NCI-H2196 treated with DMSO at 0.1 percent for 48 hours (cell line): Measurements from ENCODE around the gene PPP1R14C.

Experiments
- DNase-seq: peaks from one replicate; lab custom pipeline; 2025; ENCODE audit not compliant: unreplicated experiment; lab: John Stamatoyannopoulos, UW

Gene PPP1R14C, protein sequence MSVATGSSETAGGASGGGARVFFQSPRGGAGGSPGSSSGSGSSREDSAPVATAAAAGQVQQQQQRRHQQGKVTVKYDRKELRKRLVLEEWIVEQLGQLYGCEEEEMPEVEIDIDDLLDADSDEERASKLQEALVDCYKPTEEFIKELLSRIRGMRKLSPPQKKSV

DNA sequence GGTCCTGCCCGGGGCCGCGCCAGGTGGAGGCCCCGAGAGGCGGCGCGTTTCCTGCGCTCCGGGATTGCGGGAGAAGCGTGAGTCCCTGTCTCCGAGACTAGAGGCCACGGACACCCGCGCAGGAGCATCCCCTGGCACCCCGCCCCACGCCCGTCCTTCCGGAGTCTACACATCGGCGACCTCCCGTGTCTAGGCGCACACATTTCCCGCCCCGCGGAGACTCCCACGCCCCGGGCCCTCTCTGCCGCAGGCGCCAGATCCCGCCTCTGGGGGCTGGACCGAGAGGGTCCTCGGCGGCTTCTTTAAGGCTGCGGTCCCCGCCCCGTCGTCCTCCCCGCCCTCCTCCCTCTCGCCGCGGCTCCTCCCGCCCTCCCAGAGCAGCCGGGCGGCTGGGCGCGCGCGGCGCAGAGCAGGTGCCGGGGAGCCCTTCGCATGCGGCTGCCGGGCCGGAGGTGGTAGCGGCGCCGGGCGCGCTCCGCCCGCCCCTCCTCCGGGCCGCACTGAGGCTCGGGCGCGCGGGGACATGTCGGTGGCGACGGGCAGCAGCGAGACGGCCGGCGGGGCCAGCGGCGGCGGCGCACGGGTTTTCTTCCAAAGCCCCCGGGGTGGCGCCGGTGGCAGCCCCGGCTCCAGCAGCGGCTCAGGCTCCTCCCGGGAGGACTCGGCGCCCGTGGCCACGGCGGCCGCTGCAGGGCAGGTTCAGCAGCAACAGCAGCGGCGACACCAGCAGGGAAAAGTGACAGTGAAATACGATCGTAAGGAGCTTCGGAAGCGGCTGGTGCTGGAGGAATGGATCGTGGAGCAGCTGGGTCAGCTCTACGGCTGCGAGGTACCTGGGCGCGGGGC, at the start of gene PPP1R14C:
TSS of gene PPP1R14C (plus strand) at position 375 of the 846 bp plus-strand sequence. CDS start at position 524, 149 bp downstream.
- DNase-seq, result no peak

DNA sequence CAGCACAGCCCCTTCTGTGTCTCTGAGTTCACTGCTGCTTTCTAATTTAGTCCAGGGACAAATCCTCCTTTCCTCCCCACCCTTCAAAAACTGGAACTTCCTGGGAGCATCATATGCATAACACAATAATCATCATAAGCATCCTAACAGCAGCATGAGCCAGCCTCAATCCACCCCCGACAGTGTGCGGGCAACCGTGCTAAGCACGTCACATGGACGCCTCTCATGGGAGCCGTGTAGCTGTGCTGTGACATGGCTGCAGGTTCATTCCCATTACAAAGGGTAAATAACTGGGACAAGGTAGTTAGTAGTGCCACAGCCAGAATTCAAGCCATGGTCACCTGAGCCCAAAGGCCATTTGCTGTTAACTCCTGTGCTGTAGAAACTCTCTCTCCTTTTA, 49.4 kb upstream of the PPP1R14C start:
- DNase-seq, result no peak

DNA sequence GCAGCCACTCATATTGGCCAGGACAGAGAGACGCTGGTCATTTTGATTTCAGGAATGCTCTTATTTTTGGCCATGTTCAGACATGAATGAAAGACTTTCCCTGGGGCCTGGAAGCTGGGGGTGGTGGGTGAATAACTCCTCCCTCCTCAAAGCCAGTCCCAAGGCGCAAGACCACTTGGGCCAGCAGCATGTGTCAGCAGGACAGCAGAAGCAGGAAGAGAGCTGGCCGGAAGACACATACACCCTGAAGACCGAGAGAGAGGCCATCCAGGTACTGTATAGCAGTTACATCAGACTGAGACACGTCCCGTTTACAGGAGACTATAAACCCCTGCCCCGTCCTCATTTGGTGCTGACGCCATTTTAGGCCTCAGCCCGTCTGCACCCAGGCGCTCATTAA, 44.7 kb upstream of the PPP1R14C start:
- DNase-seq, result no peak

DNA sequence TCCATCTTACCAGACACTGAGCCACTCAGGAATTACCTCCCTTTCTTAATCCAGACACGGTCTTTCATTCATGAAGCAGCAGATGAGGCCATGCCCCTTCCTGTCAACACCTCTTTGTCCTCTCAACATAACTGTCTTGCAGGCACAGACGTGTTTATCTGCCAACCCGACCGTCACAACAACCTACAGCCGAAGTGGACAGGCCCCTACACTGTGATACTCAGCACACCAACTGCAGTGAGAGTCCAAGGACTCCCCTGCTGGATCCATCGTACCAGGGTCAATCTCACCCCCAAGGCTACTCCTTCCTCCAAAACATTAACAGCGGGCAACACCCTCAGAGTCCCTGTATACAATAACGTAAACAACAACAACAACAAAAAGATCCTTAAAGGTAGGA, 43.3 kb upstream of the PPP1R14C start:
- DNase-seq, result no peak

DNA sequence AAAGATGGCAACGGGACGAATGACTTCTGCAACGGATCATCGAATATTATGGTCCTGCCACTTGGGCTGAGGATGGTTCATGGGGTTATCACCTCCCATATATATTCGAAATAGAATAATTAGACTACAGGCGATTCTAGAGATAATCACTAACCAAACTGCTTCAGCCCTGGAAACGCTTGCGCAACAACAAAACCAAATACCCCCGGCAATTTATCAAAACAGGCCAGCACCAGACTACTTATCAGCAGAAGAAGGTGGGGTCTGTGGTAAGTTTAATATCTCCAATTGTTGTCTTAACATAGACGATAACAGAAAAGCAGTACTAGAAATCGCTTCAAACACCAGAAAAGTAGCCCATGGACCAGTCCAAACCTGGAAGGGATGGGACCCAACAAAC, 42.9 kb upstream of the PPP1R14C start:
- no peak for DNase-seq

DNA sequence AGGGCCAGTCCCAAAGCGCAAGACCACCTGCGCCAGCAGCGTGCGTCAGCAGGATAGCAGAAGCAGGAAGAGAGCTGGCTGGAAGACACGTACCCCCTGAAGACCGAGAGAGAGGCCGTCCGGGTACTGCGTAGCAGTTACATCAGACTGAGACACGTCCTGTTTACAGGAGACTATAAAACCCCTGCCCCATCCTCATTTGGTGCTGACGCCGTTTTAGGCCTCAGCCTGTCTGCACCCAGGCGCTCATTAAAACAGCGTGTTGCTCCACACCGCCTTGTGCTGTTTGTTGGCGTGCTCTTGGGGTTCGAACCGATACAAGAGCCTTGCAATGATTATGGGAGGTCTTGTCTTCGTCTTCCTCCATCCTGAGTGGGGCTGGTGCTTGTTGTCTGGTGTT, 42.1 kb upstream of the PPP1R14C start:
- DNase-seq, result no peak

DNA sequence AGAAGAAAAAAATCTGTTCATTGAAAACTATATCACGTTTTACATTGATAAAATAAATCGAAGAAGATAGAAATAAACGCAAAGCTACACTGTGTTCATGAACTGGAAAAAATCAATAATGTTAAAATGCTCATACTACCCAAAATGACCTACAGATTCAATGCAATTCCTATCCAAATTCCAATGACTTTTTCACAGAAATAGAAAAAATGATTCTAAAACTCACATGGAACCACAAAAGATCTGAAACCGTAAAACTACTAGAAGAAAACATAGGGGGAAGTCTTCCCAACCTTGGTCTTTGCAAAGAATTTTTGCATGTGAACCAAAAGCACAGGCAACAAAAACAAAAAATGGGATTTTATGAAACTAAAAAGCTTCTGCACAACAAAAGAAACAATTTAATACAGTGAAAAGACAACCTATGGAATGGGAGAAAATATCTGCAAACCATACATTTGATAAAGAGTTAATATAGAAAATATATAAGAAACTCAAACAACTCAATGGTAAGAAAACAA, 40.0 kb upstream of the PPP1R14C start:
- DNase-seq, result no peak

DNA sequence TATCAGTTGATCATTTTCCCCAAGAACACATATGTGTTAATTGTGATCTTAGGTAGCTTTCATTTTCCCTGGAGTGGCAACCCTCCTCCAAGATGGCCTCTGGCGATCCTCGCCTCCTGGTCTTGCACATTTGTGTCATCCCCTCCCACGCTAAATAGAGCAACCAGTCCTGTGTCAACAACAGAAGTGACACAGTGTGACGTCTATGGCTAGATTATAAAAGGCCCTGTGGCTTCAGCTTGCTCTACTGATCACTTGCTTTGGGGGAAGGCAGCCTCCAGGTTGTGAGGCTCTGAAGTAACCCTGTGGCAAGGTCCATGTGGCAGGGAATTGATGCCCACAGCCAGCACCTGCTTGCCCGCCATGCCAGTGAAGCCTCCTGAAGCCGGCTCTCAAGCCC, 30.6 kb upstream of the PPP1R14C start:
- no peak for DNase-seq

DNA sequence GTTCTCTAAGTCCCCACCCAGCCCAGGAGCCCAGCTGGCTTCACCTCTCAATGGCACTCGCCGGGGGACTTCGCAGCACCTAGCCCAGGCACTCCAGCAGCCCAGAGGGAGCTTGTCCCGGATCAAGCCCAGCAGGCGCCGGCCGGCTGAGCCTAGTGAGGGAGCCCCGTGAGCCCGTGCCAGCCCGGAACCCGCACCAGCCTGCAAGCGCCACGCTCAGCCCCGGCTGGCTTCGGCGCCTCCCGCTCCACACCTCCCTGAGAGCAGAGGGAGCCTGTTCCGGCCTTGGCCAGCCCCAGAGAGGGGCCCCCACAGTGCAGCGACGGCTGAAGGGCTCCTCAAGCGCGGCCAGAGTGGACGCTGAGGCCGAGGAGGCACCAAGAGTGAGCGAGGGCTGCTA, 27.1 kb upstream of the PPP1R14C start:
- DNase-seq, result no peak

DNA sequence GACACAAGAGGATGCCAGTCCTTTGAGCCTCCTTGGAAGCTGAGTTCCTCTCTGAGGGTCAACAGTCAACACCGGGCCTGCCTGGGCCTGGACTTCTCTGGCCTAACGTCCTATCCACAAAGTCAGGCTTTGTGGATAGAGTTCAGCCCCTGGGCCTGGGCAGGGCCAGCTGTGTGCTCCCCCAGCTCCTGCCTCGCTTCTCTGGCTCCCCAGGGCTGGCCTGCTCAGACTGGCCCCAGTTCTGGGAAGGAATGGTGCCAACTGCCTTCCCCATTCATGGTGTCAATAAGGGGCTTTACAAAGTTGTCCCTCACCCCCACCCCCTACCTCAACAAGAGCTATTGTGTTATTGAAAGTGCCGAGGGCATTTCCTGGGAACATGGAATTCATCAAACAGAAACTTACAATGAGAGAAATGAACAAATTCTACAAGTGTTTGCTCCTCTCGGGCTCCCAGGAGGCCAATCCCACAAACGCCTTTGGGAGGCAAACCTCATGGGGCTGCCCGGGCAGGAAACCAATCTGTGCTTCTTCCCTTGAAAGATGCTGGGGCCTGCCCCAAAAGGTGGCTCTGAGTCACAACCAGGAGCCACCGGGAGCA, 26.5 kb upstream of the PPP1R14C start:
- no peak for DNase-seq

DNA sequence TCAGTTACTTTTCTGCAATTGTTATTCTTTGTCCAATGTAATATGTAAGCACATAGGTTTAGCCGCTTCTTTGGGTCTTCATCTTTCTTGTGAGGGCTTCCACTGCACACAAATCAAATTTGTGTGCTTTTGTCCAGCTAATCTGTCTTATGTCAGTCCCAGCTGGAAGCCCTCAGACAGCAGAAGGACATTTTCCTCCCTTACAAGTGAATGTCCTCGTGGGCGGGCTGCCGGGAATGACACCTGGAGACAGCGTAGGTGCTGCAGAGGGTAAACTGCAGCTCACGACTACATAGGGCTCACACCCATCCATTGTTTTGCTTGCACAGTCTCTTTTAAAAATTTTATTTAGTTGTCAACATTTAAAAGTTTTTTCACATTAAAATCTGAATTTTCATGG, 24.6 kb upstream of the PPP1R14C start:
- DNase-seq, result no peak

DNA sequence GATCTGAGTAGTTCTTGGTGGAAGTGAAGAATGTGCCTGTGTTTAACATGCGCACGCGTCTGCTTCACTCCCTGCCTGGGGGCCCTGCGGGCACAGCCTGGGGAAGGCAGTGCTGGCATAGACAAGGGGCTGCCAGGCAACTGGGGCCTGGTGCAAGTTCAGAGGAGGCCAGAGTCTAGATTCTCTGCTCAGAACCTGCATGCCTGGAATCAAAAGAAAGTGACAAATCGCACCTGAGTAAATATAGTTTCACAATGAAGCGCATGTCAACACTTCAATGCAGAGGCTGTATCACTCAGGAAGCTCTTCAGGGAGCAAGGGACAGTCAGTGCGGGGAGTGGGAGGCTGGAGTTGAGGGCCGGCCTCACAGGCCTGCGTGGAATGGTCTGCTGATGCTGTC, 24.2 kb upstream of the PPP1R14C start:
- DNase-seq, result no peak

DNA sequence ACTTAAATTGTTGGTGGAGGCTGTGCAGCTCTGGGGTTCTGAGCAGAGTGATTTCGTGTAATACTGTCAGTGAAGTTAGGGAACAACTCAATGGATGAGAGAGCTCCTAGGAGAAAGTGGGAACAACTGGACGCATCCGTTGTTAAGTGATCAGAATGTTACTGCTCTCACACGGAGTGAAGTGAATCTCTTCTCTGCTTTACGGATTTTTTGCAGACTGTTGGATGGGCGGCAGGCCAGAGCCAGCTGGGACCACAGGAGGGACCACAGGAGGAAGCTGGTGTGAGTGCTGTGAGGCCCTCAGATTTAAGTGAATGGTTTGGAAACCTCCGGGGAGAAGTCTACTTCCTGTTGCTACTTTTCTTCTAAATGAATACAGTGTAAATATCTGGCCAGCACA, 23.7 kb upstream of the PPP1R14C start:
- DNase-seq, result no peak

DNA sequence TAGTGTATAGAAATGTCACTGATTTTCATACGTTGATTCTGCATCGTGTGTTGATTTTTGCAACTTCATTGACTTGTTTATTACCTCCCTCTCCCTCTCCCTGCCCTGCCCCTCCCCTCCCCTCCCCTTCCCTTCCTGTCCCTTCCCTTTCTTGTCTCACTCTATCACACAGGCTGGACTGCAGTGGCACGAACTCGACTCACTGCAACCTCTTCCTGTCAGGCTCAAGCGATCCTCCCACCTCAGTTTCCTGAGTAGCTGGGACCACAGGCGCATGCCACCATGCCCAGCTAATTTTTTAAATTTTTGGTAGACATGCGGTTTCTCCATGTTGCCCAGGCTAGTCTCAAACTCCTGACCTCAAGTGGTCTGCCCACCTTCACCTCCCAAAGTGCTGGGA, 19.2 kb upstream of the PPP1R14C start:
- no peak for DNase-seq

DNA sequence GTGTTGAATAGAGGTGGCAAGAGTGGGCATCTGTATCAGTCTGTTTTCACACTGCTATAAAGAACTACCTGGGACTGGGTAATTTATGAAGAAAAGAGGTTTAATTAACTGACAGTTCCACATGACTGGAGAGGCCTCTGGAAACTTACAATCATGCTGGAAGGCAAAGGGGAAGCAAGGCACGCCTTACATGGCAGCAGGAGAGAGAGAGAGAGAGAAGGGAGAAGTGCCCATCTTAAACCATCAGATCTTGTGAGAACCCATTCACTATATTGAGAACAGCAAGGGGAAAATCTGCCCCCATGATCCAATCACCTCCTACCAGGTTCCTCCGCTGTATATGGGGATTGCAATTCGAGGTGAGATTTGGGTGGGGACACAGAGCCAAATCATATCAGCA, 18.6 kb upstream of the PPP1R14C start:
- DNase-seq, result no peak

DNA sequence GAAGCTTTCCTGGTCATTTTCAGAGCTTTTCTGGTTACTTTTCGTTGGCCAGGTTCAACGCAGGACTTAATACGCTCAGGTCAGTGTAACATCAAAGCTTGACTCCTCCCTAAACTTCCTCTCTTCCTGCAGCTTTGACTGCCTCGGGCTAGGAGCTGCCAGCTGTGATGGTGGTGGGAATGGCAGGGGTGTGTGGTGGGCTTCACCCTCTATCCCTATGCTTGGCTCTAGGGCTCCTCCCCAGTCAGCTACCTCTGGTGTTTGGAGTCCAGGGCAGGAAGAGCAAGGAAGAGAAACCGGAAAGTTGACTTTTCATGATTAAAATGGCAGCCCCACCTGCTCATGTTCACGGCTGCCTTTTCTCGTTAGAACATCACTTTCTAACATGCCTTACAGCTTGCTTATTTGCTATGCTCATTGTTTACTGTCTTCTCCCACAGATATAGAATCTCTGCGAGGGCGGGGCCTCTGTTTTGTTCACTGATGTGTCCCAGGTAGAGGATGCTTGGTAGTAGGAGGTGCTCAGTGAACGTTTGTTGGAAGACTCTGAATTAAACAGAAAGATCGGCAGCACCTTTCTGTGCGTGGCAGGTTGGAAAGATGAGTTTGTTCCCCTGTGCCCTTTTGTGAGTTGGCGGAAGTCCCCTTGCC, 16.1 kb upstream of the PPP1R14C start:
- DNase-seq, result no peak

DNA sequence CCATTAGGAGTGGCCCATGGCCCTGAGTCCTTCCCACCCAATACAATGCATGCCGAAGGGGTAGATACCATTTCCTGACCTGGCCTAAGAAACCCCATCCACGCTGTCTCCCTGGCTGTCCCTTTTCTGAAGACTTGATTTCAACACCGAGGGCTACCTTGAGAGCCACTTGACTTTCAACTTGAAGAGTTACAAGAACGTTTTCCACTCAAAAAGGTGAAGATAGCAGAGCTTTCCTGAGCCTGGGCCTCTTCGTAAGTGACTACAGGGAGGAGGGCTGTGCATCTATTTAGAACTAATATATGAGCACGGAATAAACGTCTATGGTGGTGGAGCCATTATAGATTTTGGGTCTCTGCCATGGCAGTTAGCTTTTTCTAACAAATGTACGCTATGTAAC, 14.4 kb upstream of the PPP1R14C start:
- DNase-seq, result no peak

DNA sequence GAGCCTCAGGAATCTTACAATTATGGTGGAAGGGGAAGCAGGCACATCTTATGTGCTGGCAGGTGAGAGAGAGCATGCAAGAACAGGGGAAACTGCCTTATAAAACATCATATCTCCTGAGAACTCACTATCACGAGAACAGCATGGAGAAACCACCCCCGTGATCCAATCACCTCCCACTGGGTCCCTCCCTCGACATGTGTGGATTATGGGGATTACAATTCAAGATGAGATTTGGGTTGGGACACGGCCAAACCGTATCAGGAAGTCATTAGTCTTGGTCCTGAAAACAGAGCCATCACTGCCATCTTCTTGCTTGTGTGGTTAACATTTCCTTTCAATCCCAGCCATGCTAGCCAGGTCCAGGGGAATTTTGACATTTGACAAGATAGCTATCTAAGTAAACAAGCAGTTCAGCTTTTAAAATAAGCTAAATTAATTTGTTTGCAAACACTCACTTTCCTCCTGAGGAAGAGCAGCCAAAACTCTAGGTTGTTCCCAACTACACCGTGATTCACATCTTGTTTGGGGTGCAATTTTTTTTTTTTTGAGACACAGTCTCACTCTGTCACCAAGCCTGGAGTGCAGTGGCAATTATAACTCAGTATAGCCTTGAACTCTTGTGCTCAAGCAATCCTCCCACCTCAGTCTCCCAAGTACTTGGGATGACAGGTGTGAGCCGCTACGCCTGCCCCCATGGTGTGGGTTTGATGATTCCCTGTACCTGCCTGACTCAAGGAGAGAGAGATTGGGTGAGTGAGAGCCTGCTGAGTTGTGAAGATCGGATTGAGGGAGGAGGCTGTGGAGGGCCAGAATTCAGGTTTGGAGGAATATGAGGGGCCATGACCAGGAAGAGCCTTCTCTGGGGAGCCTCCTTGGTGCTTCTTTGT, 13.0 kb upstream of the PPP1R14C start:
- no peak for DNase-seq

DNA sequence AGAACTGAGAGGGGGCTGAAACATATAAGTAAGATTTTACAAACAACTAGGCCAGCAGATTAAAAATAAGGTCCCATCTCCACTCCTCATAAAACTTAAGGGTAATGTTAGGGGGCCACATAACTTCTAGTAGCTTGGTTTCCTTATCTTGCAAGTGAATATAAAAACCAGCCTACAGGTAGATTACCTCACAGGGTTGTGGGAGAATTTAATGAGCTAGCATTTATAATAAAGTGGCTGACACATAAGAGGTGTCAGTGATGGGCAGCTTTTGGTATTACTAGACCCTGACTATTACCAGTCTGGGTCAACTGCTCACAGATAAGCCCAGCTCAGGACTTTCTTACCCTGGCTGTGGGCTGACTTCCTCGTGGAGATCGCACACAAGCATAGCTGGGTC, 9.2 kb upstream of the PPP1R14C start:
- no peak for DNase-seq

DNA sequence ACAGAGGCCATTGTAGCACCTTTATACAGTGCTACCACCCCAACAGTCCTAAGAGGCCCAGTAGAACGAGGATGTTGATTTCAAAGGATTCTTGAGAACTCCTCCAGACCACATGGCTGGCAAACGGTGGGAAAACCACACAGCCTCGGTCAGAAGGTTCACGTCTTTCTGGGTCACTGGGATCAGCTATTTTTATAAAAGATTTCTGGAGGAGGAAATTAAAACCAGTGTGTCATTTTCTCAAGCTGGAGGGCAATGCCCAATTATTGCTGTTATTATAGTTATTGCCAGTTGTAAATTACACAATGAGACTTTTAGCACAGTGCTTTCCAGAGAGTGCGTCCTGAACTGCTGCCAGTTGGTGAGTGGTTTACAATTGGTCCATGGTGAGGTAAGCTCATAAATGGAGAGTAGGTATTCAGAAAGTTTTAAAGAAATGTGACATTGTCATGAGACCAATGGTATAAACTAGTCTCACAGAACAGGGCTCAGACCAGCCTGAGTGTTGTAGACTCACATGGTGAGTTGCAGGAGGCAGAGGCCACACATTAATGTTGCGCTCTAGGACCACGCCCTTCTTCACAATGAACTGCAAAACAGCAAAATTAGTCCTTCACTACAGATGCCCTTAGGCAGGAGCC, 8.4 kb upstream of the PPP1R14C start:
- no peak for DNase-seq
